Testis (tissue), 3 donors: Measurements from ENCODE around the gene MAD2L1BP. TPM values are rescaled to one million over a fixed set of nuclear protein-coding genes. Genes with fewer than 3 reads are reported as not detected.

ENCODE experiments used
- DNase-seq: peaks from one replicate; pipeline ENCODE4 v3.0.0-alpha.2; 2019
- H3K27ac ChIP-seq, 2 donors: fragments of 200-600 bp; sonication (generic); one replicate each; pipeline ENCODE4 v1.5.1; 2019
- H3K27me3 ChIP-seq: fragments of 200-600 bp; sonication (generic); one replicate; pipeline ENCODE4 v1.5.1; 2019
- H3K36me3 ChIP-seq: fragments of 200-600 bp; sonication (generic); one replicate; pipeline ENCODE4 v1.5.1; 2017; ENCODE audit warnings: low read depth; ENCODE audit errors: missing control alignments
- H3K4me1 ChIP-seq: fragments of 200-600 bp; sonication (generic); one replicate; pipeline ENCODE4 v1.5.1; 2019
- H3K4me3 ChIP-seq, 2 donors: fragments of 200-600 bp; sonication (generic); one replicate each; pipeline ENCODE4 v1.5.1; 2017 to 2019
- H3K9me3 ChIP-seq: fragments of 200-600 bp; sonication (generic); one replicate; pipeline ENCODE4 v1.5.1; 2017
- POLR2A ChIP-seq: fragments of 450-650 bp; IDR thresholded peaks from one replicate; pipeline ENCODE4 v1.6.1; 2017; ENCODE audit warnings: antibody characterized with exemption, mild to moderate bottlenecking, moderate library complexity
- WGBS, 2 donors: methylation state at CpG; one replicate each; pipeline ENCODE4 v1.1.5; 2018; 5-methylcytosine and 5-hydroxymethylcytosine counted together
- intact Hi-C: fragments of 100-400 bp; cut with DNase I; formaldehyde crosslinking; loops from one replicate; pipeline ENCODE4 v1.15.1; 2023; ENCODE audit warnings: low total_unique reads
- polyA plus RNA-seq: library from polyadenylated mRNA; stranded (reverse); fragments of 350-450 nt; fragmentation: Illumina TruSeq; extraction: RNeasy Lipid Tissue Mini Kit (QIAGEN cat#74804); gene quantifications from one replicate; pipeline ENCODE4 v1.2.3, GENCODE V29; 2014; ENCODE audit warnings: low read depth, low replicate concordance; ENCODE audit not compliant: insufficient read depth
- total RNA-seq, 2 donors: library from RNA; depleted of rRNA; stranded (reverse); fragments of >200 nt; gene quantifications; one replicate each; pipeline ENCODE4 v1.2.3, GENCODE V29; 2016
- TF ChIP-seq, protein P1 (sequence below), 3 experiments: fragments of 450-650 bp in 2 of 3; fragments of 200-600 bp in 1 of 3; sonication (generic) in 1 of 3; IDR thresholded peaks; one replicate each; pipeline ENCODE4 v1.5.1; 2016 to 2019; ENCODE audit warnings: antibody characterized with exemption in 3 of 3, mild to moderate bottlenecking in 2 of 3, moderate library complexity in 1 of 3

MAD2L1BP gene
- total and polyA plus RNA-seq, 3 donors from 2014 or later, result 38.3 to 42.4 (median 40.5) TPM

DNA sequence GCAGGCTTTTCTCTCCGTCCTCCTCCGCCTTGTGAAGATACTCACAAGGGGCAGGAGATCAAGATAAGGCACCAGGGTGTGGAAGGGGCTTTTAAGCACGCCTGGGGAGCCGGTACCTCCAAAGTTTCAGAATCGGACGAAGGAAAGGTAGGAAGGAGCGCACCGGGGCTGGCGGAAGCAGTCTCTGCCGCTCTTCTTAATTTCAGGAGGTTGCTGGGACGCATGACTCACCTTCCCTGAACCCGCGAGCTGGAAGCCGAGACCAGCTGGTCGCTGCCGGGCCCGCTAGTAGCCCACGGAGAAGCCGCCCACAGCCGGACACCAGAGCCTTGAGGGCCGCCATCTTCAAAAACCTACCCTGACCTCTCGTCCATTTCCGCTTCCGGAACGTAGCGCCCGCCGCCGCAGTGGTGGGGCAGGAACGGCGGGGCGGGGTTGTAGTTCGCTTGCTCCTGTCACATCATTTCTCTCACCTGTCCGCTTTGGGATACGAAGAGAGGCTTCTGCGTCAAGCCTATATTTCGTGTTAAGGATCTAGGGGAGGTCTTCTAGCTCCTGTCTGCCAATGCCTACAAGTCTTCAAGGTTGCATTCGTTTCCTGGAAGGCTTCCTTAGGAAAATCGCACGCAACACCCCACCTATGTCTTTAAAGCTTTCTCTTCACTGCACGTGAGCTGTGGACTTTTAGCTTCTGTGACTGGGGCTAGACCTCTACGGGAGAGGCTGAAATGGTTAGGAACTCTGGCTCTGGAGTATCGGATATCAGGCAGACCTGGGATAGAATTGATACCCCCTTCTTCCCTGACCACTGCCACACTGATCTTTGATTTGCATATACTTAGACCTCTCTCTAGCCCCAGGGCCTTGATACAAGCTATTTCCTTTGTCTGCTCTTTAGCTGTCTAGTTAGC, 52.1 kb downstream of the MAD2L1BP start, which contains the start of gene MRPS18A:
Gene MRPS18A (minus strand): TSS at position 355 of the 911 bp plus-strand sequence. CDS start 12 bp downstream, at position 343.
- peak within 1 kb of the TSS; percentile 61 to 70 for H3K27ac ChIP-seq
- no peak for TF ChIP-seq POLR2A
- TF ChIP-seq, protein P1, sequence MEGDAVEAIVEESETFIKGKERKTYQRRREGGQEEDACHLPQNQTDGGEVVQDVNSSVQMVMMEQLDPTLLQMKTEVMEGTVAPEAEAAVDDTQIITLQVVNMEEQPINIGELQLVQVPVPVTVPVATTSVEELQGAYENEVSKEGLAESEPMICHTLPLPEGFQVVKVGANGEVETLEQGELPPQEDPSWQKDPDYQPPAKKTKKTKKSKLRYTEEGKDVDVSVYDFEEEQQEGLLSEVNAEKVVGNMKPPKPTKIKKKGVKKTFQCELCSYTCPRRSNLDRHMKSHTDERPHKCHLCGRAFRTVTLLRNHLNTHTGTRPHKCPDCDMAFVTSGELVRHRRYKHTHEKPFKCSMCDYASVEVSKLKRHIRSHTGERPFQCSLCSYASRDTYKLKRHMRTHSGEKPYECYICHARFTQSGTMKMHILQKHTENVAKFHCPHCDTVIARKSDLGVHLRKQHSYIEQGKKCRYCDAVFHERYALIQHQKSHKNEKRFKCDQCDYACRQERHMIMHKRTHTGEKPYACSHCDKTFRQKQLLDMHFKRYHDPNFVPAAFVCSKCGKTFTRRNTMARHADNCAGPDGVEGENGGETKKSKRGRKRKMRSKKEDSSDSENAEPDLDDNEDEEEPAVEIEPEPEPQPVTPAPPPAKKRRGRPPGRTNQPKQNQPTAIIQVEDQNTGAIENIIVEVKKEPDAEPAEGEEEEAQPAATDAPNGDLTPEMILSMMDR (IDR thresholded peaks at IDR 0.05), result no peak
- H3K9me3 ChIP-seq, result no peaks in the 10 kb centered on the region
- no peaks in the 10 kb centered on the region for H3K27me3 ChIP-seq
- intact Hi-C loops, result no loop called here
- peak within 1 kb of the TSS; percentile 85 to 91 for H3K4me3 ChIP-seq
- peak; percentile 90 for DNase-seq
- H3K4me1 ChIP-seq, result peaks cover 7% of the 10 kb centered on the region
- H3K36me3 ChIP-seq, result no peaks in the 10 kb centered on the region
- WGBS, 2 donors, result 1 to 2% methylated on average over 18 to 43 of the region's 43 CpGs

DNA sequence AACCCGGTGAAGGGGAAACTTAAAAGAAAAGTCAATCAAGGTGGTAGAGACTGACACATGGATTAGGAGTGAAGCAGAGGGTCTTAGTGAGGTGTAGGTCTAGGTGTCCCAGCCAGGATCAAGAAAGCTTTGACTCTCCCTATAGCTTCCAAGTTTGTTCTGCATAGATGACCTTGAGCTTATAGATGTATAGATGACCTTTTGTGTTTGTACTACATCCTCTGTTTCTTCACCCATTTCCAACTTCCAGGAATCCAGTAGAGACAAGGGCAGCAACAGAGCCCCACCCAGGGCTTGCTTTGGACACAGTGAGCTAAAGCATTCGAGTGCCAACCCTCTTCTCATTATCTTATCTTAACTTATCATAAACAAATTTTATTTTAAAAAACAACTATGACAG, 53.8 kb downstream of the MAD2L1BP start:
- peaks cover 7% of the 10 kb centered on the region for H3K4me1 ChIP-seq
- no peak for TF ChIP-seq POLR2A
- TF ChIP-seq, protein P1 (IDR thresholded peaks at IDR 0.05), result no peak
- WGBS, 2 donors, result 73 to 78% methylated on average over 2 of the region's 2 CpGs

More for the DNA sequence above, 53.8 kb downstream of the MAD2L1BP start:
- Histone ChIP-seq H3K27me3 (no peaks in the 10 kb centered on the region), H3K4me3 (no peak overlapping the region), H3K27ac (no peak overlapping the region), H3K9me3 (no peaks in the 10 kb centered on the region), H3K36me3 (no peaks in the 10 kb centered on the region)
- no peak for DNase-seq
- intact Hi-C loops, result no loop called here

Other genes starting within 250 kb of the MAD2L1BP start
- gene ABCC10, start 208.3 kb upstream of the MAD2L1BP start, total RNA-seq, result 10 to 100 TPM; 29.2 to 34.0 TPM
- 21.0 TPM for gene ABCC10, start 208.3 kb upstream of the MAD2L1BP start, polyA plus RNA-seq
- 1 to 10 TPM; 1.7 to 1.9 TPM for gene DLK2, start 180.3 kb upstream of the MAD2L1BP start, total RNA-seq
- gene DLK2, start 180.3 kb upstream of the MAD2L1BP start, polyA plus RNA-seq, result 1.3 TPM
- 10 to 100 TPM; 55.9 to 59.1 TPM for gene TJAP1, start 158.3 kb upstream of the MAD2L1BP start, total RNA-seq
- gene TJAP1, start 158.3 kb upstream of the MAD2L1BP start, polyA plus RNA-seq, result 35.4 TPM
- 10 to 100 TPM; 20.1 to 29.3 TPM for gene LRRC73, start 125.5 kb upstream of the MAD2L1BP start, total RNA-seq
- gene LRRC73, start 125.5 kb upstream of the MAD2L1BP start, polyA plus RNA-seq, result 50.6 TPM
- 100 to 1,000 TPM; 130 to 138 TPM for gene YIPF3, start 118.9 kb upstream of the MAD2L1BP start, total RNA-seq
- 131 TPM for gene YIPF3, start 118.9 kb upstream of the MAD2L1BP start, polyA plus RNA-seq
- gene POLR1C, start 118.8 kb upstream of the MAD2L1BP start, total RNA-seq, result 10 to 100 TPM; 35.0 to 37.7 TPM
- 41.3 TPM for gene POLR1C, start 118.8 kb upstream of the MAD2L1BP start, polyA plus RNA-seq
- 10 to 100 TPM; 53.7 to 65.8 TPM for gene XPO5, start 59.8 kb upstream of the MAD2L1BP start, total RNA-seq
- gene XPO5, start 59.8 kb upstream of the MAD2L1BP start, polyA plus RNA-seq, result 79.1 TPM
- gene POLH, start 59.7 kb upstream of the MAD2L1BP start, total RNA-seq, result 10 to 100 TPM; 11.7 to 18.3 TPM
- 29.5 TPM for gene POLH, start 59.7 kb upstream of the MAD2L1BP start, polyA plus RNA-seq
- 10 to 100 TPM; 59.5 to 64.7 TPM for gene GTPBP2, start 6.6 kb upstream of the MAD2L1BP start, total RNA-seq
- 59.0 TPM for gene GTPBP2, start 6.6 kb upstream of the MAD2L1BP start, polyA plus RNA-seq
- gene RSPH9, start 9.2 kb downstream of the MAD2L1BP start, total RNA-seq, result 1 to 10 TPM; 6.1 to 8.3 TPM
- 22.8 TPM for gene RSPH9, start 9.2 kb downstream of the MAD2L1BP start, polyA plus RNA-seq
- 10 to 100 TPM; 37.5 to 48.6 TPM for gene MRPS18A, start 52.0 kb downstream of the MAD2L1BP start, total RNA-seq
- gene MRPS18A, start 52.0 kb downstream of the MAD2L1BP start, polyA plus RNA-seq, result 63.0 TPM
- 10 to 100 TPM in 1 of 2 donors, 1 to 10 TPM in 1; 6.1 to 15.2 TPM for gene VEGFA, start 134.4 kb downstream of the MAD2L1BP start, total RNA-seq
- 14.9 TPM for gene VEGFA, start 134.4 kb downstream of the MAD2L1BP start, polyA plus RNA-seq